H1 (cell line): ENCODE results near the gene SHISA9. TPM values are rescaled to one million over a fixed set of nuclear protein-coding genes. Genes with fewer than 3 reads are reported as not detected.

Experiments used
- CEBPB ChIP-seq: IDR thresholded peaks from 2 replicates; pipeline ENCODE4 v1.6.1; 2012; ENCODE audit warnings: low read depth, low read length
- GTF2F1 ChIP-seq: IDR thresholded peaks from 2 replicates; pipeline ENCODE4 v1.6.1; 2012; ENCODE audit warnings: low read depth, low read length, improper control_type of control experiment, borderline replicate concordance
- polyA plus RNA-seq, 7 experiments: library from polyadenylated mRNA; depleted of rRNA in 3 of 7; stranded (reverse) in 5 of 7; unstranded in 2 of 7; fragments of >200 nt in 5 of 7; fragments of 200-250 nt in 2 of 7; gene quantifications; 1 replicate in 5 of 7; 2 replicates in 1 of 7; 4 replicates in 1 of 7; pipeline versions ENCODE4 v1.2.1 to v1.2.3, GENCODE V29; 2011 to 2013; ENCODE audit warnings: missing spikeins in 2 of 7, mixed read lengths in 2 of 7
- total RNA-seq: library from RNA; stranded (reverse); fragmentation: NEBNext Ultra II Directional; extraction: Animal tissue kit (Norgen Biotek cat#: 25700); gene quantifications from 2 replicates; pipeline ENCODE4 v1.2.1, GENCODE V29; 2021

Gene SHISA9
- total and polyA plus RNA-seq, 2 of the 8 experiments (the other 6 are each of a cell fraction or from before 2014, with no cell fraction given) = 25.6 to 39.8 TPM

DNA sequence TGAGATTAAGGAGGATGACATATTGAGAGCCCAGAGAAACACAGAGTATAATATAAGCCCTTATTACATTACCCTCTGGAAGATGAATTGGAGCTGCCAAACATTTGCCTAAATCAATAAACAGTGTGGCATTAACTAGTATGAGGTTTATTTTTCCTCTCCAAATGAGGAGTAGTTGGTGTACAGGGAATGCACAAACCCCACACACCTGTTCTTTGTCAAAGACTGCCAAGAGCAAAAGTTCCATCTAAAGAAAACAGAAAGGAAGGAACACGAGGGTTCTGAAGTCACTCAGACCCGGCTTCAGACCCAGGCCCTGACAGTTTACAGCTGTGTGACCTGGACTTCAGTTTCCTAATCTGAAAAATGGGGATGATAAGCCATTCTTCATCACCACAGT lies 138.1 kb downstream of the SHISA9 start (continued):
- TF ChIP-seq GTF2F1 (no peak), CEBPB (no peak)
